Measurements from ENCODE around the gene MYEOV.

The MYEOV gene

GRCh38 chr11:69286374-69287371 is 7.3 kb upstream of the MYEOV start:
- DNase-seq (ENCODE audit: low read depth in 2 of 2, low spot score in 1 of 2) = no peak

- no peak for DNase-seq (ENCODE audit: low read depth in 2 of 2, low spot score in 1 of 2)
Observed at GRCh38 chr11:69287968-69288882, 5.7 kb upstream of the MYEOV start.

- DNase-seq (ENCODE audit: low read depth in 2 of 2, low spot score in 1 of 2) = no peak
Observed at GRCh38 chr11:69288883-69289242, 5.1 kb upstream of the MYEOV start.

GRCh38 chr11:69290806-69291205 is 3.1 kb upstream of the MYEOV start:
- DNase-seq (ENCODE audit: low read depth in 2 of 2, low spot score in 1 of 2) = no peak

GRCh38 chr11:69291459-69292110 is 2.4 kb upstream of the MYEOV start:
- DNase-seq (ENCODE audit: low read depth in 2 of 2, low spot score in 1 of 2) = no peak

GRCh38 chr11:69292221-69292648 is 1.7 kb upstream of the MYEOV start:
- peak in 1 of 2 donors; percentile 28 for DNase-seq (ENCODE audit: low read depth in 2 of 2, low spot score in 1 of 2)

- no peak for DNase-seq (ENCODE audit: low read depth in 2 of 2, low spot score in 1 of 2)
Observed at GRCh38 chr11:69293087-69293486, 868 bp upstream of the MYEOV start.

- DNase-seq (ENCODE audit: low read depth in 2 of 2, low spot score in 1 of 2) = no peak
Observed at GRCh38 chr11:69294571-69295078, 670 bp downstream of the MYEOV start.

GRCh38 chr11:69295079-69295994 is 1.4 kb downstream of the MYEOV start:
- DNase-seq (ENCODE audit: low read depth in 2 of 2, low spot score in 1 of 2) = no peak

- DNase-seq (ENCODE audit: low read depth in 2 of 2, low spot score in 1 of 2) = no peak
Observed at GRCh38 chr11:69295995-69296889, 2.3 kb downstream of the MYEOV start.

- DNase-seq (ENCODE audit: low read depth in 2 of 2, low spot score in 1 of 2) = peak; percentile 55 to 57
Observed at GRCh38 chr11:69296890-69297786, 3.2 kb downstream of the MYEOV start.

- DNase-seq (ENCODE audit: low read depth in 2 of 2, low spot score in 1 of 2) = no peak
Observed at GRCh38 chr11:69297787-69298266, 3.9 kb downstream of the MYEOV start.

- DNase-seq (ENCODE audit: low read depth in 2 of 2, low spot score in 1 of 2) = no peak
Observed at GRCh38 chr11:69298267-69299022, 4.5 kb downstream of the MYEOV start.

- no peak for DNase-seq (ENCODE audit: low read depth in 2 of 2, low spot score in 1 of 2)
Observed at GRCh38 chr11:69299023-69299461, 5.1 kb downstream of the MYEOV start.

GRCh38 chr11:69299572-69299971 is 5.6 kb downstream of the MYEOV start:
- no peak for DNase-seq (ENCODE audit: low read depth in 2 of 2, low spot score in 1 of 2)

GRCh38 chr11:69300120-69301060 is 6.4 kb downstream of the MYEOV start:
- no peak for DNase-seq (ENCODE audit: low read depth in 2 of 2, low spot score in 1 of 2)
